ENCODE measurements around the gene NAP1L4. TPM values are rescaled to one million over a fixed set of nuclear protein-coding genes. Genes with fewer than 3 reads are reported as not detected.

Gene NAP1L4
- total and polyA plus RNA-seq, 7 donors: 121 to 153 (median 143) TPM

- no peak for TF ChIP-seq CTCF (IDR thresholded peaks at IDR 0.05)
- Histone ChIP-seq H3K4me3 (no peak overlapping the region), H3K4me1 (peaks cover 17% of the 10 kb centered on the region), H3K27me3 (ENCODE audit: insufficient read depth in 3 of 3, low read length in 2 of 3) (no peaks in the 10 kb centered on the region), H3K9me3 (no peaks in the 10 kb centered on the region), H3K27ac (no peak overlapping the region), H3K36me3 (ENCODE audit: insufficient read depth in 1 of 2, low read depth in 1 of 2) (peaks cover 6 to 25% of the 10 kb centered on the region in 2 donors)
- 90 to 96% (median 92%) methylated on average over 4 of the region's 4 CpGs for WGBS, 3 donors
- ATAC-seq (no peak), DNase-seq (no peak)
- intact Hi-C loops (cut with DNase I): no loop called here
These were observed 5.3 kb upstream of the NAP1L4 start for GRCh38 chr11:2997406-2997805.

- intact Hi-C loops (cut with DNase I): no loop called here
- H3K27ac ChIP-seq: no peak overlapping the region
- no peak for TF ChIP-seq CTCF (IDR thresholded peaks at IDR 0.05)
- H3K36me3 ChIP-seq (ENCODE audit: insufficient read depth in 1 of 2, low read depth in 1 of 2): peaks cover 5 to 21% of the 10 kb centered on the region in 2 donors
- 68 to 75% (median 70%) methylated on average over 6 of the region's 6 CpGs for WGBS, 3 donors
- no peak overlapping the region for H3K4me3 ChIP-seq
- ATAC-seq (no peak), DNase-seq (no peak)
- no peaks in the 10 kb centered on the region for H3K27me3 ChIP-seq (ENCODE audit: insufficient read depth in 3 of 3, low read length in 2 of 3)
- H3K4me1 ChIP-seq: peaks cover 17% of the 10 kb centered on the region
- no peaks in the 10 kb centered on the region for H3K9me3 ChIP-seq
These were observed 4.8 kb upstream of the NAP1L4 start for GRCh38 chr11:2996976-2997375.

- H3K4me3 ChIP-seq: no peak overlapping the region
- 45 to 66% (median 55%) methylated on average over 13 to 14 of the region's 14 CpGs for WGBS, 3 donors
- no peak for TF ChIP-seq CTCF (IDR thresholded peaks at IDR 0.05)
- DNase-seq (peak; percentile 38 to 80), ATAC-seq (peak; percentile 25 to 59 (median 52))
- H3K4me1 ChIP-seq: peaks cover 18% of the 10 kb centered on the region
- no peaks in the 10 kb centered on the region for H3K27me3 ChIP-seq (ENCODE audit: insufficient read depth in 3 of 3, low read length in 2 of 3)
- peak overlapping the region; percentile 30 for H3K27ac ChIP-seq
- no peaks in the 10 kb centered on the region for H3K9me3 ChIP-seq
- intact Hi-C loops (cut with DNase I): no loop called here
- peaks cover 3 to 12% of the 10 kb centered on the region in 2 donors for H3K36me3 ChIP-seq (ENCODE audit: insufficient read depth in 1 of 2, low read depth in 1 of 2)
These were observed 3.9 kb upstream of the NAP1L4 start for GRCh38 chr11:2995893-2996554.

GRCh38 chr11:2995031-2995561 lies 3.0 kb upstream of the NAP1L4 start:
- DNase-seq: no peak
- no peaks in the 10 kb centered on the region for H3K9me3 ChIP-seq
- no peak for ATAC-seq
- TF ChIP-seq CTCF (IDR thresholded peaks at IDR 0.05): no peak
- H3K4me3 ChIP-seq: no peak overlapping the region
- peaks cover 0 to 2% of the 10 kb centered on the region in 2 donors for H3K36me3 ChIP-seq (ENCODE audit: insufficient read depth in 1 of 2, low read depth in 1 of 2)
- H3K27ac ChIP-seq: no peak overlapping the region
- intact Hi-C loops (cut with DNase I): no loop called here
- WGBS, 3 donors: 78 to 82% (median 80%) methylated on average over 13 of the region's 13 CpGs
- peaks cover 23% of the 10 kb centered on the region for H3K4me1 ChIP-seq
- no peaks in the 10 kb centered on the region for H3K27me3 ChIP-seq (ENCODE audit: insufficient read depth in 3 of 3, low read length in 2 of 3)
